Neural cell (in vitro differentiated cells): ENCODE results near the gene TBC1D10A.

Experiments used
- EZH2 ChIP-seq: fragments of 200-600, 300-800 bp; shearing (Covaris generic), sonication (generic); IDR thresholded peaks from 2 replicates; pipeline ENCODE4 v1.6.1; 2014; ENCODE audit warnings: antibody characterized with exemption, low read length, borderline replicate concordance, mild to moderate bottlenecking; ENCODE audit not compliant: insufficient read depth, poor library complexity, severe bottlenecking
- MXI1 ChIP-seq: fragments of 450-650 bp; conservative IDR thresholded peaks from 2 replicates; pipeline ENCODE4 v1.6.1; 2014; ENCODE audit warnings: antibody characterized with exemption, mild to moderate bottlenecking; ENCODE audit not compliant: poor library complexity, severe bottlenecking
- POLR2AphosphoS5 ChIP-seq: IDR thresholded peaks from 2 replicates; pipeline ENCODE4 v1.6.1; 2012
- RAD21 ChIP-seq: fragments of 450-650 bp; conservative IDR thresholded peaks from 2 replicates; pipeline ENCODE4 v1.6.1; 2014; ENCODE audit warnings: antibody characterized with exemption, mild to moderate bottlenecking, moderate library complexity
- TF ChIP-seq, protein P1 (sequence below): fragments of 450-650 bp; IDR thresholded peaks from 2 replicates; pipeline ENCODE4 v1.5.1; 2014; ENCODE audit warnings: antibody characterized with exemption, mild to moderate bottlenecking, moderate library complexity; ENCODE audit not compliant: poor library complexity, severe bottlenecking
- TF ChIP-seq, protein P2 (sequence below): IDR thresholded peaks from 2 replicates; pipeline ENCODE4 v1.6.1; 2012; ENCODE audit warnings: borderline replicate concordance

- TF ChIP-seq, protein P1, sequence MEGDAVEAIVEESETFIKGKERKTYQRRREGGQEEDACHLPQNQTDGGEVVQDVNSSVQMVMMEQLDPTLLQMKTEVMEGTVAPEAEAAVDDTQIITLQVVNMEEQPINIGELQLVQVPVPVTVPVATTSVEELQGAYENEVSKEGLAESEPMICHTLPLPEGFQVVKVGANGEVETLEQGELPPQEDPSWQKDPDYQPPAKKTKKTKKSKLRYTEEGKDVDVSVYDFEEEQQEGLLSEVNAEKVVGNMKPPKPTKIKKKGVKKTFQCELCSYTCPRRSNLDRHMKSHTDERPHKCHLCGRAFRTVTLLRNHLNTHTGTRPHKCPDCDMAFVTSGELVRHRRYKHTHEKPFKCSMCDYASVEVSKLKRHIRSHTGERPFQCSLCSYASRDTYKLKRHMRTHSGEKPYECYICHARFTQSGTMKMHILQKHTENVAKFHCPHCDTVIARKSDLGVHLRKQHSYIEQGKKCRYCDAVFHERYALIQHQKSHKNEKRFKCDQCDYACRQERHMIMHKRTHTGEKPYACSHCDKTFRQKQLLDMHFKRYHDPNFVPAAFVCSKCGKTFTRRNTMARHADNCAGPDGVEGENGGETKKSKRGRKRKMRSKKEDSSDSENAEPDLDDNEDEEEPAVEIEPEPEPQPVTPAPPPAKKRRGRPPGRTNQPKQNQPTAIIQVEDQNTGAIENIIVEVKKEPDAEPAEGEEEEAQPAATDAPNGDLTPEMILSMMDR = no peak
- TF ChIP-seq RAD21 (no peak), POLR2AphosphoS5 (no peak), EZH2 (no peak), MXI1 (no peak)
- TF ChIP-seq, protein P2, sequence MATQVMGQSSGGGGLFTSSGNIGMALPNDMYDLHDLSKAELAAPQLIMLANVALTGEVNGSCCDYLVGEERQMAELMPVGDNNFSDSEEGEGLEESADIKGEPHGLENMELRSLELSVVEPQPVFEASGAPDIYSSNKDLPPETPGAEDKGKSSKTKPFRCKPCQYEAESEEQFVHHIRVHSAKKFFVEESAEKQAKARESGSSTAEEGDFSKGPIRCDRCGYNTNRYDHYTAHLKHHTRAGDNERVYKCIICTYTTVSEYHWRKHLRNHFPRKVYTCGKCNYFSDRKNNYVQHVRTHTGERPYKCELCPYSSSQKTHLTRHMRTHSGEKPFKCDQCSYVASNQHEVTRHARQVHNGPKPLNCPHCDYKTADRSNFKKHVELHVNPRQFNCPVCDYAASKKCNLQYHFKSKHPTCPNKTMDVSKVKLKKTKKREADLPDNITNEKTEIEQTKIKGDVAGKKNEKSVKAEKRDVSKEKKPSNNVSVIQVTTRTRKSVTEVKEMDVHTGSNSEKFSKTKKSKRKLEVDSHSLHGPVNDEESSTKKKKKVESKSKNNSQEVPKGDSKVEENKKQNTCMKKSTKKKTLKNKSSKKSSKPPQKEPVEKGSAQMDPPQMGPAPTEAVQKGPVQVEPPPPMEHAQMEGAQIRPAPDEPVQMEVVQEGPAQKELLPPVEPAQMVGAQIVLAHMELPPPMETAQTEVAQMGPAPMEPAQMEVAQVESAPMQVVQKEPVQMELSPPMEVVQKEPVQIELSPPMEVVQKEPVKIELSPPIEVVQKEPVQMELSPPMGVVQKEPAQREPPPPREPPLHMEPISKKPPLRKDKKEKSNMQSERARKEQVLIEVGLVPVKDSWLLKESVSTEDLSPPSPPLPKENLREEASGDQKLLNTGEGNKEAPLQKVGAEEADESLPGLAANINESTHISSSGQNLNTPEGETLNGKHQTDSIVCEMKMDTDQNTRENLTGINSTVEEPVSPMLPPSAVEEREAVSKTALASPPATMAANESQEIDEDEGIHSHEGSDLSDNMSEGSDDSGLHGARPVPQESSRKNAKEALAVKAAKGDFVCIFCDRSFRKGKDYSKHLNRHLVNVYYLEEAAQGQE = no peak
Measured at GRCh38 chr22:30301995-30302809, 24.5 kb downstream of the TBC1D10A start.
